ENCODE measurements around the gene KDM4B. TPM values are rescaled to one million over a fixed set of nuclear protein-coding genes. Genes with fewer than 3 reads are reported as not detected.

The KDM4B gene
- total and polyA plus RNA-seq, 4 donors = 17.1 to 49.5 (median 24.7) TPM

- Histone ChIP-seq H3K4me3 (no peak overlapping the region), H3K9ac (ENCODE audit: insufficient read depth in 1 of 2, low read length in 2 of 2) (no peak overlapping the region), H3K27me3 (ENCODE audit: control insufficient read depth in 3 of 3, insufficient read depth in 3 of 3, low read length in 2 of 3) (no peaks in the 10 kb centered on the region), H3K9me3 (ENCODE audit: control insufficient read depth in 4 of 4, insufficient read depth in 3 of 4, low read length in 3 of 4) (peaks cover 0 to 9% (median 2%) of the 10 kb centered on the region in 4 donors), H3K36me3 (ENCODE audit: control insufficient read depth in 4 of 4, insufficient read depth in 4 of 4, low read length in 4 of 4) (peaks cover 0 to 34% (median 11%) of the 10 kb centered on the region in 4 donors), H3K27ac (ENCODE audit: low read depth in 1 of 2, low read length in 1 of 2) (no peak overlapping the region), H3K4me1 (ENCODE audit: control insufficient read depth in 5 of 5, insufficient read depth in 5 of 5, low read length in 5 of 5) (peaks cover 0 to 3% (median 0%) of the 10 kb centered on the region in 5 donors)
- DNase-seq (no peak), ATAC-seq (ENCODE audit: insufficient read depth, low FRiP score) (no peak)
- TF ChIP-seq, protein P1, sequence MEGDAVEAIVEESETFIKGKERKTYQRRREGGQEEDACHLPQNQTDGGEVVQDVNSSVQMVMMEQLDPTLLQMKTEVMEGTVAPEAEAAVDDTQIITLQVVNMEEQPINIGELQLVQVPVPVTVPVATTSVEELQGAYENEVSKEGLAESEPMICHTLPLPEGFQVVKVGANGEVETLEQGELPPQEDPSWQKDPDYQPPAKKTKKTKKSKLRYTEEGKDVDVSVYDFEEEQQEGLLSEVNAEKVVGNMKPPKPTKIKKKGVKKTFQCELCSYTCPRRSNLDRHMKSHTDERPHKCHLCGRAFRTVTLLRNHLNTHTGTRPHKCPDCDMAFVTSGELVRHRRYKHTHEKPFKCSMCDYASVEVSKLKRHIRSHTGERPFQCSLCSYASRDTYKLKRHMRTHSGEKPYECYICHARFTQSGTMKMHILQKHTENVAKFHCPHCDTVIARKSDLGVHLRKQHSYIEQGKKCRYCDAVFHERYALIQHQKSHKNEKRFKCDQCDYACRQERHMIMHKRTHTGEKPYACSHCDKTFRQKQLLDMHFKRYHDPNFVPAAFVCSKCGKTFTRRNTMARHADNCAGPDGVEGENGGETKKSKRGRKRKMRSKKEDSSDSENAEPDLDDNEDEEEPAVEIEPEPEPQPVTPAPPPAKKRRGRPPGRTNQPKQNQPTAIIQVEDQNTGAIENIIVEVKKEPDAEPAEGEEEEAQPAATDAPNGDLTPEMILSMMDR (IDR thresholded peaks at IDR 0.05; ENCODE audit: control extremely low read depth, extremely low read depth) = no peak
- 94 to 95% methylated on average over 38 of the region's 38 CpGs for WGBS, 2 donors
Measured at GRCh38 chr19:5063873-5064645, 95.1 kb downstream of the KDM4B start.

- peaks cover 0 to 9% (median 2%) of the 10 kb centered on the region in 4 donors for H3K9me3 ChIP-seq (ENCODE audit: control insufficient read depth in 4 of 4, insufficient read depth in 3 of 4, low read length in 3 of 4)
- no peak for DNase-seq
- TF ChIP-seq, protein P1 (IDR thresholded peaks at IDR 0.05; ENCODE audit: control extremely low read depth, extremely low read depth) = no peak
- no peaks in the 10 kb centered on the region for H3K27me3 ChIP-seq (ENCODE audit: control insufficient read depth in 3 of 3, insufficient read depth in 3 of 3, low read length in 2 of 3)
- H3K9ac ChIP-seq (ENCODE audit: insufficient read depth in 1 of 2, low read length in 2 of 2) = no peak overlapping the region
- no peak overlapping the region for H3K27ac ChIP-seq (ENCODE audit: low read depth in 1 of 2, low read length in 1 of 2)
- peaks cover 0 to 3% (median 0%) of the 10 kb centered on the region in 5 donors for H3K4me1 ChIP-seq (ENCODE audit: control insufficient read depth in 5 of 5, insufficient read depth in 5 of 5, low read length in 5 of 5)
- peaks cover 0 to 28% (median 12%) of the 10 kb centered on the region in 4 donors for H3K36me3 ChIP-seq (ENCODE audit: control insufficient read depth in 4 of 4, insufficient read depth in 4 of 4, low read length in 4 of 4)
- H3K4me3 ChIP-seq = no peak overlapping the region
- 91 to 96% methylated on average over 15 to 19 of the region's 19 CpGs for WGBS, 2 donors
- no peak for ATAC-seq (ENCODE audit: insufficient read depth, low FRiP score)
Measured at GRCh38 chr19:5064896-5065295, 96.0 kb downstream of the KDM4B start.

GRCh38 chr19:5065663-5066093 lies 96.8 kb downstream of the KDM4B start:
- DNase-seq (peak in 1 of 3 donors; percentile 25), ATAC-seq (ENCODE audit: insufficient read depth, low FRiP score) (no peak)
- H3K4me1 ChIP-seq (ENCODE audit: control insufficient read depth in 5 of 5, insufficient read depth in 5 of 5, low read length in 5 of 5) = peaks cover 0 to 3% (median 0%) of the 10 kb centered on the region in 5 donors
- peaks cover 0 to 28% (median 14%) of the 10 kb centered on the region in 4 donors for H3K36me3 ChIP-seq (ENCODE audit: control insufficient read depth in 4 of 4, insufficient read depth in 4 of 4, low read length in 4 of 4)
- H3K27ac ChIP-seq (ENCODE audit: low read depth in 1 of 2, low read length in 1 of 2) = no peak overlapping the region
- TF ChIP-seq, protein P1 (IDR thresholded peaks at IDR 0.05; ENCODE audit: control extremely low read depth, extremely low read depth) = no peak
- no peak overlapping the region for H3K4me3 ChIP-seq
- WGBS, 2 donors = 93 to 97% methylated on average over 20 to 24 of the region's 24 CpGs
- peaks cover 0 to 9% (median 2%) of the 10 kb centered on the region in 4 donors for H3K9me3 ChIP-seq (ENCODE audit: control insufficient read depth in 4 of 4, insufficient read depth in 3 of 4, low read length in 3 of 4)
- H3K27me3 ChIP-seq (ENCODE audit: control insufficient read depth in 3 of 3, insufficient read depth in 3 of 3, low read length in 2 of 3) = no peaks in the 10 kb centered on the region
- H3K9ac ChIP-seq (ENCODE audit: insufficient read depth in 1 of 2, low read length in 2 of 2) = no peak overlapping the region
